GM08714 (cell line): Measurements from ENCODE around the gene KREMEN2.

Experiments used
- H3K4me3 ChIP-seq: fragments of 200-500 bp; sonication (Bioruptor generic); 2 replicates; pipeline ENCODE4 v1.5.1; 2014; ENCODE audit warnings: mild to moderate bottlenecking, low read length, inconsistent platforms
- ZNF274 ChIP-seq: IDR thresholded peaks from 2 replicates; pipeline ENCODE4 v1.6.1; 2012; ENCODE audit warnings: mild to moderate bottlenecking, low read depth, low read length

The KREMEN2 gene

DNA sequence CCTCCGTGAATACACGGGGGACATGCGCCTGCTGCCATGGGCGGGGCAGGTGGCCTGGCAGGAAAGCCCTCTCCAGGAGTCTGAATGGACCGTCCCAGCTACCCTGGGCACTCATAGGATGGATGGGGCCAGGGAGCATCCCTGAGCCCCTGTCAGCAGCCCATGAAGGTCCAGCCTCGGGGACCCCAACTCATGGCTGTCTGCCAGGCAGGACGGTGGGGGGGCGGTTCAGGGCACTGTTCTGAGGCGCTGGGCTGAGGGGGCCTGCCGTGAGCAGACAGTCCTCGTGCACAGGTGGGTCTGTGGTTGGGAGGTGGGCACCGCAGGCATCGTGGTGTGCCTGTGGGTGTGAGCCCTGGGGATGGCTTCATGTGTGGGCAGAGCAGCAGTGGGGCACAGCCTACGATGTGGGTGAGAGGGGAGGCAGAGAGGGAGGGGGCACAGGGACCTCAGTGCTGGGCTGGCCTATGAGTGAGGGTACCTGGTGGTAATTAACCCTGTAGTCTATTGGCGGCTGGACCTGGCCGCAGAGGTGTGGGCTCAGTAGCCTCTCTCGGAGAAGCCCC is 22.6 kb downstream of the KREMEN2 start:
- TF ChIP-seq ZNF274: no peak
- no peak overlapping the region for H3K4me3 ChIP-seq

DNA sequence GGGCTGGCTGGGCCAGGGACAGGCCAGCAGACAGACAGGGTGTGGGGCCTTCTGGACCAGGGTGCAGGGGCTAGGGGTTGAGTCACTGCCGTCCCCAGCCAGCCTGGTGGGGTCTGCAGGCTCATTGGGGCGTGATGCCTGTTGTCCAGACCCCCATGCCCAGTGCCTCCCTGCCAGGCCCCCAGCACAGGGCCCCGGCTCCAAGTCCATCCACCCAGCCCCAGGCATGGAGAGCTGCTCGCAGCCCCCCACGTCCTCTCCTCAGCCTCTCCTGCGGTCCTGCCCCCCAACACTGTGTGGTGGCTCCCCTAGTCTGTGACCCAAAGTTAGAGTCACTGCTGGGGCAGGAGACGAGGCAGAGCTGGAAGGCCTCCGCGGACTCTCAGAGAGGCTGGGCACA is 23.2 kb downstream of the KREMEN2 start:
- no peak overlapping the region for H3K4me3 ChIP-seq
- no peak for TF ChIP-seq ZNF274

DNA sequence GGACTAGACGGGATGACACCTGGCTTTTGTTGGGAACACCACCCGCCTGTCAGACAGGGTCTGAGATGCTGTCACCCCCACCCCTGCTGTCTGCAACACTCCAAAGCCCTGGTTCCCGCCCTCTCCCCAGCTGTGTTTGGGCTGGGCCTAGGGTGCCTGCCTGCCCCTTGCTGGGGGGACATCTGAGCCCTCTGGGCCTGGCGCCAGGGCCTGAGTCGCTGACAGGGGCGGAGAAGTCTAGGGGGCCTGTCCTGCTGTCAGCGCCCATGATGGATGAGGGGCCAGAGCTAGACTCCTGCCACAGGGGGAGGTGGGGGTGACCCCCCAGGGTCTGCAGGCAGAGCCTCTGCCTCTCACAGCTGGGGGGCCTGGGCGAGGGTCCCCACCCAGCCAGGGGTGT is 23.8 kb downstream of the KREMEN2 start:
- no peak for TF ChIP-seq ZNF274
- H3K4me3 ChIP-seq: no peak overlapping the region

DNA sequence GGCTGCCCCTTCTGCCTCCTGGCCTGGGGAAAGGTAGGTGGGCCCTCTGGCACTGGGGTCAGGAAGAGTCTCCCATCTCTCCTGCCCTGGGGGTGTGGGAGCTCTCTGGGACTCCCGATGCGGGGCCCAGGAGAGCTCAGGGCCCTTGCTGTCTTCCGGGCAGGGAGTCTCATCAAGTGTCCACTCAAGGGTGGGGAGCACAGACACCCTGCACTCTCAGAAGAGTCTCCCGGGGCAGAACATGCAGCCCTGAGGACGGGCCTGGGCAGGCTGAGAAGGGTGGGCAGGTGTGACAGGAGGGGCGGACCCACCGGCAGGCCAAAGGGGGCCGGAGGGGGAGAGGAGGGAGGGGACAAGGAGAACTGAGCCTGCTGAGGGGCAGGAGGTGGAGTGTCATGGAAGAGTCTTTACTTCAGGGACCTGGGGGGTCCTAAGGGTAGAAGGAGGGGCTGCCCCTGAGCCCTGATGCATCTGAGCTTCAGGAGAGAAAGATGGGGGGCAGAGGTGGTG is 24.6 kb downstream of the KREMEN2 start:
- no peak for TF ChIP-seq ZNF274
- H3K4me3 ChIP-seq: no peak overlapping the region

DNA sequence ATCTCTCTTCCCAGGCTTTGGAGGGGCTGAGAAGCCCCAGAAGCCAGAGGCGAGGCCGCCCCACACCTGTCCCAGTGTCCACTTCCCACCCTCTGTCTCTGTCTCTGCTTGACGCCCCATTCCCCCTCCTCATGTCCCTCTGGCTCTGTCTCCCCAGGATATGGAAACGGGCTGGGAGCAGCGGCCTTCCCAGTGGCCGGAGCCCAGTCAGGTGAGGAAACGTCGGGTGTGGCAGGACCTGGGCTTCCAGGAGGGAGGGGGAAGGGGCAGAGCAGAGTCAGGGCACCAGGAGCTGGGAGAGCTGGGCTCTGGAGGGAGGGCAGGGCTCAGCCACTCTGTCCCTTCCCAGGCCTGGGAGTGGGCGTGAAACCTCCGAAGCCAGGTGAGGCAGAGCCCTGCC is 26.8 kb downstream of the KREMEN2 start:
- no peak for TF ChIP-seq ZNF274
- H3K4me3 ChIP-seq: no peak overlapping the region

DNA sequence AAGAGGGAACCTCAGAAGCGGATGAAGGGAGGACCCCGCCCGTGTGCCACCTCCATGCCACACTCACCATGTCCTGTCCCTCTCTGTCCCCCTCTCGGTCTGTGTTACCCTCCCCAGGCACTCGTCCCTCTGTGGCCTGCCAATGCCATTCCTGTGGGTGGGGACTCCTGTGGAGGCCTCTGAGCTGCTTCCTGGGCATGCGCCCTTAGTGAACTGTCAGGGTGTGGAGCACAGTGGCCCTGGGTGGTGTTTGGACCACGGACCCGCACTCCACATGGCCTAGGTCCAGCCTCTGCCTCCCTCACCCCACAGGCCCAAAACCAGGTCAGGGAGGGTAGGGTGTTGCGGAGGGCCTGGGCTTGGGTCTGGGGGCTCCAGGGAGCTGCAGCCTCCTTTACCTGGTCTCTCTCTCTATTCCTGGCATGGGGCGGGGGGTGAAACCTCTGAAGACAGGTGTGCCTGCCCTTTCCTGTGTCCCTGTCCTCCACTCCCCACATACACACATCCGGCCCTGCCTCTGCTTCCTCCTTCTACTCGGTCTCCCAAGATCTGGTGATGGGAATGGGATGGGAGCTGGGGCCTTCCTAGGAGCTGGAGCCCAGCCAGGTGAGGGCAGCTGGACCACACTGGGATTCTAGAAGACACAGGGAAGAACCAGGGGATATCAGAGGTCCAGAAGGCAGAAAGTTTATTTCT is 27.6 kb downstream of the KREMEN2 start:
- H3K4me3 ChIP-seq: no peak overlapping the region
- no peak for TF ChIP-seq ZNF274

DNA sequence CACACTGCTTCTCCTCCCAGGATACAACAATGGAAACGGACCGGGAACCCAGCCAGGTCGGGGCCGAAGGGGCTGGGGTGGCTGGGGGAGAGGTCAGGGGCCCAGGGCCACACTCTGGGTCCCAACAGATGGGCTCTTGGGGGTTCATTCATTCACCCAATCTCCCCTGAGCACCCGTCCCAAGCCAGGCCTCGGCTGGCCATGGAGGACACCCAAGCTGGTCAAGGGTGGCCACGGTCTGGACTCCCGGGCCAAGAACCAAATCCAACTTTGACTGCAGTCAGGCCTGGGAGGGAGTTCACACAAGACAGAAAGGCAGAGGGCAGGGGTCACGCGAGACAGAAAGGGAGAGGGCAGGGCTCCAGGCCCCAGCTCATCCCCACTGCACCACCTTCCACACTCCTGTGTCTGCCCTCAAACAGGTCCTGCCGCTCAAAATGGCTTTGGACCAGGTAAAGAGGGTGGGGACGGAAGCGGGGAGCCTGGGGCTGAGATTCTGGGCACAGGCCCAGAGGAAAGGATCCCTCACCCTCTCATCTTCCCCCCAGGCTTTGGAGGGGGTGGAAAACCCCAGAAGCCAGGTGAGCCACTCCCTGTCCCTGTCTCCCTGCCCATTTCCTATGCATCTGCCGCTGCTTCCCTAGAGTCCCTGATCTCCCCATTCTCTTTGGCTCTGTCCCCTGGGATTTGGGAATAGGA is 28.5 kb downstream of the KREMEN2 start:
- TF ChIP-seq ZNF274: no peak
- no peak overlapping the region for H3K4me3 ChIP-seq

DNA sequence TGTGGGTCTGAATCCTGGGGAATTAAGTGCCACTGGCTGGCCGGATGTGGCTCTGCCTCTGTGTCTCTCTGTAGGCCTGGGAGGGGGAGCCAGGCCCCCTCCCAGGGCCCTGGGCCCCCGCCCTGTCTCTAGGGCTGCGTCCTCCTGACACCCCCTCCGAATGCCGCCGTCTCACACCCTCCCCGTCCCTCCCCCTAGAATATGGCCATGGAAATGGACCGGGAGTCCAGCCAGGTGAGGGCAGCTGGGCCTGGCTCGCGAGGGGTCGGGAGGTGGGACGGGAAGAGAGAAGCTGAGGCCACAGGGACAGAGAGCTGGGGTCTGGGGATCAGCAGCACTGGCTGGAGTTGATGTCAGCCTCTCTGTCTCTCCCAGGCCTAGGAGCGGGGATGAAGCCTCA is 32.2 kb downstream of the KREMEN2 start:
- TF ChIP-seq ZNF274: no peak
- H3K4me3 ChIP-seq: no peak overlapping the region

DNA sequence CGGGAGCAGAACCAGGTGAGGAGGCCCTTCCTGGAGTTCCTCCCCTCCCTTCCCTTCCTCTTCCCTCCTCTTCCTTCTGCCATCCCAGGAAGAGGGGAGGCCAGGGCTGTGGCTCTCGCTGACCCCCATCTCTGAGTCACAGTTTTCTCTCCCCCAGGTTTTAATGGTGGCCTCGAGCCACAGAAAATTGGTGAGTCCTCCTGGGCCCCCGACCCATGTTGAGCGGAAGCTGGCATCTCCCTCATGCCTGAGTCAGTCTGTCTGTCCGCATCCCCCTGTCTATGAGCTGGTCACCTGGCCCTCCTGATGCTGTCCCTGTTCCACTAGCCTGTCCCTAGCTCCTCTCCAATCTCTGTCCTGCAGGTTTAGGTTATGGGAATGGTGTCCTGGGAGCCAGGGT is 35.9 kb downstream of the KREMEN2 start:
- H3K4me3 ChIP-seq: no peak overlapping the region
- no peak for TF ChIP-seq ZNF274

DNA sequence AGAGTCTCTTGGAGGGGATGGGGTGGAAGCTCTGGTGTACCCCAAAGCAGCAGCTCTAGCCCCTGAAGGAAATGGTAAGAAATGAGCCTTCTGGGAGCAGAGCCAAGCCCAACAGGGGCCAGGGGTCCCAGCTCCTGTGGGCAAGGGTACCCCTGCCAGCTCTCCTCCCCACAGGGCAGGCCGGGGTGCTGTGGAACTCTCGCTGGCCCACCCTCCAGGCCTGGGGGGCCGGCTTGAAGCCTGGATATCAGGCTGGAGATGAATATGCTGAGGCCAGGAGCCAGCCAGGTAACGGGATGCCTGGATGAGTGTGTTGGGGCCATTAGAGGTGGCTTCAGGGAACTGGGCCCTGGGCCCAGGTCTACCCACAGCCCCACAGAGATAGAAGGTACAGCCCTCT is 36.5 kb downstream of the KREMEN2 start:
- TF ChIP-seq ZNF274: no peak
- H3K4me3 ChIP-seq: no peak overlapping the region

DNA sequence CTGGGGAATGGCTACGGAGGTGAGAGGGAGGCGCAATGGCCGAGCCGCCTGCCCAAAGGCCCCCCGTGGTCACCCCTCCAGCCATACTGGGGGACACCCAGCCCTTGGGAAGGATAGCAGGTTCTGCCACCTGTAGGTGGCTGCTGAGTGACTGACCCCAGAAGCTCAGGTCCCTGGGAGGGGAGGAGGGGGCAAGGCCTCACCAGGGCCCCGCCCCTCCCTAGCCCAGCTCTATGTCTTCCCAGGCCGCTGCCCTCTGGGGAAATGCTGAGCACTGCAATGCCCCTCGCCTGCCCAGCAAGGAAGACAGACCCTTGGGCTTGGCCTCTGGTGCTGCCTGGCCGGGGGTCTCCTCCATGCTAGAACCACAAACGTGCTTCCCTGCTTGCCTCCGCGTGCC is 37.2 kb downstream of the KREMEN2 start:
- no peak overlapping the region for H3K4me3 ChIP-seq
- TF ChIP-seq ZNF274: no peak

DNA sequence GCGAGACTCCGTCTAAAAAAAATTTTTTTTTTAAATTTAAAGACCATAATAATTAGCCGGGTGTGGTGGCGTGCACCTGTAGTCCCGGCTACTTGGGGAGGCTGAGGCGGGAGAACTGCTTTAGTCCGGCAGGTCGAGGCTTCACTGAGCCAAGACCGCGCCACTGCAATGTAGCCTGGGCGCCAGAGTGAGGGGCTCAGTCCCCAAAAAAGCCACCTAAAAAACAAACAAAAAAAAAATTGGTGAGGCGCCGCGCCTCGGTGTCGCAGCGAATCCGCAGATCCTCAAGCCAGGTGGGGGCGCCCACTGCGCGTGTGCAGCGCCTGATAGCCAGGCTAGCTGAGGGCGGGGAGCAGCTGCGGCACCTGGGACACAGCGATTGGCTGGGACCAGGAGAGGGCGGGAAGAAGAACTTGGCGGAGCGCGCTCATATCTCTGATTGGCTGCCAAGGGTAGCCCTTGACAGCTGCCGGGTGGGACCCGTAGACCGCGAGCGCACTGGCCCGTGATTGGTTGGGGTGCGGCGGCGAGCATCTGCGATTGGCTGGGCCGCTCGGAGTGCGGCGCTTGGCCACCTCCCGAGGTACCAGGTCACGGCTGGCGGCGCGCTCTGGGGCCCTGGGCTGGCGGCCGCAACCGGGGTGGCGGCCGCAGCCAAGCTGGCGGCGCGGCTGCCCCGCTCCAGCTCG is 39.7 kb downstream of the KREMEN2 start:
- H3K4me3 ChIP-seq: no peak overlapping the region
- no peak for TF ChIP-seq ZNF274

DNA sequence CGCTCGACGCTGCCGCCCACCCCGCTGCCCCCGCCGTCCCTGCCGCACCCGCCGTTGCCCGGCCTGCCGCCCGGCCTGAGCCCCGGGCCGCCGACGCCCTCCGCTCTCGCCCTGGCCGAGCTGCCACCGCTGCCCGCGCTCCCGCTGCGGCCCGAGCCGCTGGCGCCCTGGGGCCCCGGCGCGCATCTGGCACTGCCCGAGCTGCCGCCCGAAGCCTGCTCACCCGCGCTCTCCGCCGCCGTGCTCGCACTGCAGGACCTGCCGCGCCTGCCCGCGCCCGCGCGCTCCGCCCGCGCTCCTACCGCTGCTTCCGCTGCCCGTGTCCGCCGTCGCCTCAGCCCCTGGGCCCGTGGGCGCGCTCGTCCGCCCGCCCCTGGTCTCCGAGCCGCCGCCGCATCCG is 40.2 kb downstream of the KREMEN2 start:
- no peak for TF ChIP-seq ZNF274
- H3K4me3 ChIP-seq: no peak overlapping the region

DNA sequence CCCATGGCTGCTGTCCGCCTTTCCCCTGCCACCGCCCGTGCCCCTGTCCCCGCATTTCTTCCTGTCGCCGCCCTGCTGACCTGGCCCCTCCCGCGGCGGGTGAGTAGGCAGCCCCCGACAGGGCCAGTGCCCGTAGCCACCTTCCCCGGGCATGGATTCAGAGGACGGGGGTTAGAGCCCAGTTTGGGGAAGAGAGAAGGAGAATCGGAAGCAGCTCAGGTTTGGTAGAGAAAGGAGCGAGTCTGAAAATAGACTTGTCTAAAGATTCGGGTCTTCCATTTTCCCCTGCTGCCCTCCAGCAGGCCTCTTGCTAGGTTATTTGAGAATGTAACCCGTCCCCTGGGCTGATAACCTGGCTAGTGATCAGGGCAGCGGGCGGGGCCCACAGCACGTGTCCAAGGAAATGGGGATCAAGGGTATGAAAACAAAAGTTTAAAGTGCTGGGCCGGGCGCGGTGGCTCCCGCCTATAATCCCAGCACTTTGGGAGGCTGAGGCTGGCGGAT is 40.8 kb downstream of the KREMEN2 start:
- no peak for TF ChIP-seq ZNF274
- H3K4me3 ChIP-seq: peak overlapping the region; percentile 51; the same call in 1 of the 2 replicates
